Measurements from ENCODE around the gene DACH1. TPM values are rescaled to one million over a fixed set of nuclear protein-coding genes. Genes with fewer than 3 reads are reported as not detected.
A peak's percentile ranks its signal among the peaks of the same experiment; 100 is the strongest.

DACH1 gene
- total and polyA plus RNA-seq, 12 donors = 1.2 to 5.2 (median 2.6) TPM

DNA sequence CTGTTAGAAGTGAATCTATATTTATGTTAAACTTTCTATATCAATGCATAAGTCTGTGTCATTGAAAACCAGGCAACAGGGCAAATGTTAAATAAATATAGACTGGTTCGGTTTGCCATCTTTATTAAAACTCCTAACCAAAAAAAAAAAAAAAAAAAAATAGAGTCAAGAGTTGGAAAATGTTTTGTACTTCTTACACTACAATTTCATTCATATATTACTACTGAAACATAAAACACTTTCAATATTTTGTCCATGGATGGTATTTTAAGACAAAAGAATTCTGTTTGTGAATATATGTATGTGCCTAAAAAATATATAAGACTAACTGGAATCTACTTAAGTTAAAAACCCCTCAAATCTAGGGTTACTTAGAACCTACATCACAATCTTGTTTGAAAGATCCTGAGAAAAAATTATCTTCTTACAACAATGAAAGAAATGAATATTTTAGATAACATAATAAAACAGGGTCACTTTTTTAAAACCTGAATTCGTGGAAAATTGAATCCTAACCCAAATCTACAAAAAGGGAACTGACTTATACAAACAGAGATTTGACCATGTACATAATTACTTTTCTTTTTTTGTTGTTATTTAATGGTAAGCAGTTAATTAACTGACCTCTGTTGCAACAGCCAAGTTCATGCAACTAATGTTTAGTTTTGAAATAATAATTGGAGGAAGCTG, 5.1 kb downstream of the DACH1 start:
- no peaks in the 10 kb centered on the region for H3K9me3 ChIP-seq
- TF ChIP-seq, protein P1, sequence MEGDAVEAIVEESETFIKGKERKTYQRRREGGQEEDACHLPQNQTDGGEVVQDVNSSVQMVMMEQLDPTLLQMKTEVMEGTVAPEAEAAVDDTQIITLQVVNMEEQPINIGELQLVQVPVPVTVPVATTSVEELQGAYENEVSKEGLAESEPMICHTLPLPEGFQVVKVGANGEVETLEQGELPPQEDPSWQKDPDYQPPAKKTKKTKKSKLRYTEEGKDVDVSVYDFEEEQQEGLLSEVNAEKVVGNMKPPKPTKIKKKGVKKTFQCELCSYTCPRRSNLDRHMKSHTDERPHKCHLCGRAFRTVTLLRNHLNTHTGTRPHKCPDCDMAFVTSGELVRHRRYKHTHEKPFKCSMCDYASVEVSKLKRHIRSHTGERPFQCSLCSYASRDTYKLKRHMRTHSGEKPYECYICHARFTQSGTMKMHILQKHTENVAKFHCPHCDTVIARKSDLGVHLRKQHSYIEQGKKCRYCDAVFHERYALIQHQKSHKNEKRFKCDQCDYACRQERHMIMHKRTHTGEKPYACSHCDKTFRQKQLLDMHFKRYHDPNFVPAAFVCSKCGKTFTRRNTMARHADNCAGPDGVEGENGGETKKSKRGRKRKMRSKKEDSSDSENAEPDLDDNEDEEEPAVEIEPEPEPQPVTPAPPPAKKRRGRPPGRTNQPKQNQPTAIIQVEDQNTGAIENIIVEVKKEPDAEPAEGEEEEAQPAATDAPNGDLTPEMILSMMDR (IDR thresholded peaks at IDR 0.05) = no peak
- peaks cover 0 to 27% (median 15%) of the 10 kb centered on the region in 7 donors for H3K27me3 ChIP-seq
- ATAC-seq = no peak
- WGBS, 2 donors = 56 to 57% methylated on average over 2 of the region's 2 CpGs
- peak overlapping the region in 3 of 10 donors; percentile 13 to 89 (median 85) for H3K4me3 ChIP-seq
- no peak for DNase-seq
- H3K27ac ChIP-seq = peak overlapping the region in 1 of 10 donors; percentile 25
- no peaks in the 10 kb centered on the region for H3K36me3 ChIP-seq
- intact Hi-C loops (cut with DNase I) = loop anchor here in 3 of 10 donors (5.0 to 10.0 kb wide), 7 partner anchors 75 to 467 kb away; no protein-coding TSS in a partner anchor
- peaks cover 0 to 45% (median 17%) of the 10 kb centered on the region in 9 donors for H3K4me1 ChIP-seq

DNA sequence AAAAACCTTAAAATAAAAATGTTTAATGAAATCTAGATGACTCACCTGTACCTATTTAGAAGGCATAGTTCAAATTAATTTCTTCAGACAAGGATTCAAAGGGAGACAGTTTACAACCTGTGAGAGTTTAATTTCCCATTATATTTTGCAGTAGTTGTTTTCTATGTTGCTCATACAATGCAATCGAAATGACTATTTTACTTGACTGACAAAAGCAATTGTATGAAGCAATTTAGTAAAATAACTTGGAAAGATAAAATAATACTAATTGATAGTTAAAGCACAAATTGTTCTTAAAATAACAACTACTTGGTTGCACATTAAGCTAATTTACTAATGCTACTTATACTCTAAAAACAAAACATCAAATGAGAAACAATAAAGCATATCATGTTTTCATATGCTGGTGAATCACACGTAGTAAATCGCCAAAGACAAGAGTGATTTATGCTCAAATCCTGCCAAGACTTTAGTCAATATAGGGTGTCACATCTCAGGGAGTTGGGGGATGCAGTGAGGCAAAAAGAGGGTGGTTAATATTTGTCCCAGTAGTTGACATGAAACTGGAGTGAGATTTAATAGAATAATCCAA, 6.4 kb downstream of the DACH1 start:
- intact Hi-C loops (cut with DNase I) = loop anchor here in 3 of 10 donors (5.0 to 10.0 kb wide), 7 partner anchors 73 to 466 kb away; no protein-coding TSS in a partner anchor

DNA sequence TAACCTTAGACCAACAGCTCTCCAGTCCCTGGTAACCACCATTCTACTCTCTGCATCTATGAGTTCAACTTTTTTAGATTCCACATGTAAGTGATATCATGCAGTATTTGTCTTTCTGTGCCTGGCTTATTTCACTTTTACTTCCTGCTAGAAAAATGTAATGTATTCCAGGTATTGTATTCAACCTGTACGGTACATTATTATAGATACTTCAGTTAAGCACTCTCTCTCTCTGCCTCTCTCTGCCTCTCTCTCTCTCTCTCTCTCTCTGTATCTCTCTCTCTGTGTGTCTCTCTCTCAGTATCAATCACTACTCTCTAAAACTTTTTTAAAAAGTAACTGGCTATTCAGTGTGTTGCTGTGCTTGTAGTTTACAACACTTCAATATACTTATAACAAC, 8.4 kb downstream of the DACH1 start:
- intact Hi-C loops (cut with DNase I) = loop anchor here in 1 of 10 donors (10.0 kb wide), 1 partner anchor 54 kb away; no protein-coding TSS in a partner anchor
- no peaks in the 10 kb centered on the region for H3K36me3 ChIP-seq
- ATAC-seq (no peak), DNase-seq (no peak)
- H3K4me3 ChIP-seq = no peak overlapping the region
- peaks cover 0 to 45% (median 6%) of the 10 kb centered on the region in 9 donors for H3K4me1 ChIP-seq
- TF ChIP-seq, protein P1 (IDR thresholded peaks at IDR 0.05) = no peak
- H3K27me3 ChIP-seq = peaks cover 0 to 6% (median 0%) of the 10 kb centered on the region in 7 donors
- WGBS, 2 donors = 57 to 58% methylated on average over 1 of the region's 1 CpG
- no peaks in the 10 kb centered on the region for H3K9me3 ChIP-seq
- no peak overlapping the region for H3K27ac ChIP-seq

More for the DNA sequence above, 6.4 kb downstream of the DACH1 start:
- peaks cover 0 to 21% (median 11%) of the 10 kb centered on the region in 7 donors for H3K27me3 ChIP-seq
- ATAC-seq (no peak), DNase-seq (no peak)
- no peaks in the 10 kb centered on the region for H3K9me3 ChIP-seq
- no peak overlapping the region for H3K27ac ChIP-seq
- 50 to 61% methylated on average over 3 of the region's 3 CpGs for WGBS, 2 donors
- TF ChIP-seq, protein P1 (IDR thresholded peaks at IDR 0.05) = no peak
- peaks cover 0 to 45% (median 14%) of the 10 kb centered on the region in 9 donors for H3K4me1 ChIP-seq
- H3K4me3 ChIP-seq = no peak overlapping the region
- no peaks in the 10 kb centered on the region for H3K36me3 ChIP-seq

DNA sequence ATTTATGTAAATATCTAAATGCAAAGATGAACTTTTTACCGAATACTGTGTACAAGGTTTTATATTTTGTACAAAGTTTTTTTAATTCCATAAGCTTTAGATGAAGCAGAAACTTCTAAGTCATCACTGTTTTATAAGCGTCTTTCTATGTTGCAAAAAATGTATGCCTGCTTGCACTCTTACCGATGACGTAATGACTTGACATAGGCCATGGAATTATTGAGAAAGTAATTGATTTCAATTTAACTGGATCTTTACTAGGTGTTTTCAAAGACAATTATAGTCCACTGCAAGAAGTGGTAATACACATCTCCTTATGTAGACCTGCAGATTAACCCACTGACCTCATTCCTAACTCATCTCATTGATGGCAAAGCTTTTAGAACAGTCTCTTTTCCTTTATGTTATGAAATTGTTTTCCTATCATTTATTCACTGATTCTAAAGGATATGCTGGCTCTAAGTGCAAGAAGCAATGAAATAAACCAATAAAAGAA, 10.4 kb downstream of the DACH1 start:
- Histone ChIP-seq H3K27ac (no peak overlapping the region), H3K4me1 (peaks cover 0 to 31% (median 3%) of the 10 kb centered on the region in 9 donors), H3K36me3 (no peaks in the 10 kb centered on the region), H3K27me3 (no peaks in the 10 kb centered on the region), H3K9me3 (no peaks in the 10 kb centered on the region), H3K4me3 (no peak overlapping the region)
- WGBS, 2 donors = 95 to 96% methylated on average over 4 of the region's 4 CpGs
- DNase-seq (no peak), ATAC-seq (no peak)
- intact Hi-C loops (cut with DNase I) = loop anchor here in 1 of 10 donors (10.0 kb wide), 1 partner anchor 52 kb away; no protein-coding TSS in a partner anchor
- TF ChIP-seq, protein P1 (IDR thresholded peaks at IDR 0.05) = no peak

Measured in heart right ventricle (tissue), 16 donors.